Stimulated activated CD4-positive, alpha-beta T cell treated with anti-CD3 and anti-CD28 coated beads, Interleukin-15, amount 100 ng/mL, for 48 hours (primary cell): ENCODE data around the gene GALM.
"Not testable (repeated sequence)": the region's sequence is repeated elsewhere in the genome, so short reads cannot be mapped to it uniquely, and the experiment has no call there.

Experiments used
- DNase-seq, 2 donors: peaks; one replicate each; pipeline ENCODE4 v3.0.0-alpha.2; 2020; ENCODE audit warnings: low read depth in 2 of 2

The GALM gene

GRCh38 chr2:38680868-38681267, 15.0 kb downstream of the GALM start:
- DNase-seq: not testable (repeated sequence)

GRCh38 chr2:38682008-38682575, 16.2 kb downstream of the GALM start:
- no peak for DNase-seq

GRCh38 chr2:38682620-38683019, 16.7 kb downstream of the GALM start:
- DNase-seq: not testable (repeated sequence)

- DNase-seq: no peak
Measured at GRCh38 chr2:38683766-38684165, 17.9 kb downstream of the GALM start.

- no peak for DNase-seq
Measured at GRCh38 chr2:38685116-38685735, 19.3 kb downstream of the GALM start.

- no peak for DNase-seq
Measured at GRCh38 chr2:38690499-38691420, 24.8 kb downstream of the GALM start.

GRCh38 chr2:38691994-38692393, 26.1 kb downstream of the GALM start:
- no peak for DNase-seq

GRCh38 chr2:38692636-38693318, 26.9 kb downstream of the GALM start:
- no peak for DNase-seq

- DNase-seq: no peak
Measured at GRCh38 chr2:38697116-38697840, 31.4 kb downstream of the GALM start.

GRCh38 chr2:38698467-38699003, 32.6 kb downstream of the GALM start:
- DNase-seq: no peak

- DNase-seq: no peak
Measured at GRCh38 chr2:38700113-38700785, 34.3 kb downstream of the GALM start.

GRCh38 chr2:38700881-38701458, 35.1 kb downstream of the GALM start:
- no peak for DNase-seq

- DNase-seq: no peak
Measured at GRCh38 chr2:38701542-38701941, 35.6 kb downstream of the GALM start.

- DNase-seq: no peak
Measured at GRCh38 chr2:38702413-38702812, 36.5 kb downstream of the GALM start.

GRCh38 chr2:38703336-38703735, 37.4 kb downstream of the GALM start:
- not testable (repeated sequence) for DNase-seq

- no peak for DNase-seq
Measured at GRCh38 chr2:38704664-38705063, 38.8 kb downstream of the GALM start.

GRCh38 chr2:38706846-38707345, 41.0 kb downstream of the GALM start:
- DNase-seq: no peak

- not testable (repeated sequence) for DNase-seq
Measured at GRCh38 chr2:38708491-38708890, 42.6 kb downstream of the GALM start.

GRCh38 chr2:38708900-38709566, 43.1 kb downstream of the GALM start:
- DNase-seq: no peak
